GM12872 (cell line): ENCODE measurements around the gene PTK6.

Experiments used
- CTCF ChIP-seq: IDR thresholded peaks from 3 replicates; pipeline ENCODE4 v1.5.1; 2011; ENCODE audit warnings: low read depth, mild to moderate bottlenecking, low read length, moderate library complexity; ENCODE audit not compliant: insufficient read depth

PTK6 gene

GRCh38 chr20:63542031-63542559 lies 4.9 kb upstream of the PTK6 start:
- TF ChIP-seq CTCF: no peak

DNA sequence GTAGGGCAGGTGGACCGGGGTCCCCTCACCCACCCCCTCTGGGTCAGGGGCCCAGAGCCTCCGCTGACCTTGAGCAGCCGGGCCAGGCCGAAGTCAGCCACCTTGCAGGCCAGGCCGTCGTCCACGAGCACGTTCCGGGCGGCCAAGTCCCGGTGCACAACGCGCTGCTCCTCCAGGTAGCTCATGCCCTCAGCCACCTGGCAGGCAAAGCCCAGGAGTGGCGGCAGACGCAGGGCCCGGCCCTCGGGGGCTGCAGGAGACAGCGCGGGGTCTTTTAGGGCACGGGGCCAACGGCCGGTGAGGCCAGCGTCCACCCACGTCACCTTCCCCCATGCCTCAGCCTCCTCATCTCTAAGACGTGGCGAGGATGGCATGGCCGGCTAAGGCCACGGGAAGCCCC lies 4.2 kb upstream of the PTK6 start:
- no peak for TF ChIP-seq CTCF

- no peak for TF ChIP-seq CTCF
Measured at GRCh38 chr20:63540417-63541186, 3.4 kb upstream of the PTK6 start.

GRCh38 chr20:63539441-63540370 lies 2.5 kb upstream of the PTK6 start:
- TF ChIP-seq CTCF: no peak

- TF ChIP-seq CTCF: no peak
Measured at GRCh38 chr20:63539092-63539430, 1.9 kb upstream of the PTK6 start.

- TF ChIP-seq CTCF: no peak
Measured at GRCh38 chr20:63538204-63539091, 1.3 kb upstream of the PTK6 start.
